Testis (tissue), 2 donors: ENCODE measurements around the gene GPR161.

Source experiments
- CTCF ChIP-seq, 3 experiments: fragments of 450-650 bp in 2 of 3; fragments of 200-600 bp in 1 of 3; sonication (generic) in 1 of 3; IDR thresholded peaks; one replicate each; pipeline ENCODE4 v1.5.1; 2016 to 2019; ENCODE audit warnings: antibody characterized with exemption in 3 of 3, mild to moderate bottlenecking in 2 of 3, moderate library complexity in 1 of 3
- POLR2A ChIP-seq: fragments of 450-650 bp; IDR thresholded peaks from one replicate; pipeline ENCODE4 v1.6.1; 2017; ENCODE audit warnings: antibody characterized with exemption, mild to moderate bottlenecking, moderate library complexity

GRCh38 chr1:168091720-168092550, 44.8 kb downstream of the GPR161 start:
- TF ChIP-seq CTCF (IDR thresholded peaks at IDR 0.05) (no peak), POLR2A (no peak)
